GM19328 (cell line): ENCODE results near the gene IFITM5.
"Not testable (repeated sequence)": the region's sequence is repeated elsewhere in the genome, so short reads cannot be mapped to it uniquely, and the experiment has no call there.

Source experiments
- ATAC-seq: cut with Tn5 transposase; IDR thresholded peaks from one replicate; pipeline ENCODE4 v1.9.1; 2021; ENCODE audit warnings: mild to moderate bottlenecking, moderate library complexity; ENCODE audit not compliant: unreplicated experiment

The IFITM5 gene

DNA sequence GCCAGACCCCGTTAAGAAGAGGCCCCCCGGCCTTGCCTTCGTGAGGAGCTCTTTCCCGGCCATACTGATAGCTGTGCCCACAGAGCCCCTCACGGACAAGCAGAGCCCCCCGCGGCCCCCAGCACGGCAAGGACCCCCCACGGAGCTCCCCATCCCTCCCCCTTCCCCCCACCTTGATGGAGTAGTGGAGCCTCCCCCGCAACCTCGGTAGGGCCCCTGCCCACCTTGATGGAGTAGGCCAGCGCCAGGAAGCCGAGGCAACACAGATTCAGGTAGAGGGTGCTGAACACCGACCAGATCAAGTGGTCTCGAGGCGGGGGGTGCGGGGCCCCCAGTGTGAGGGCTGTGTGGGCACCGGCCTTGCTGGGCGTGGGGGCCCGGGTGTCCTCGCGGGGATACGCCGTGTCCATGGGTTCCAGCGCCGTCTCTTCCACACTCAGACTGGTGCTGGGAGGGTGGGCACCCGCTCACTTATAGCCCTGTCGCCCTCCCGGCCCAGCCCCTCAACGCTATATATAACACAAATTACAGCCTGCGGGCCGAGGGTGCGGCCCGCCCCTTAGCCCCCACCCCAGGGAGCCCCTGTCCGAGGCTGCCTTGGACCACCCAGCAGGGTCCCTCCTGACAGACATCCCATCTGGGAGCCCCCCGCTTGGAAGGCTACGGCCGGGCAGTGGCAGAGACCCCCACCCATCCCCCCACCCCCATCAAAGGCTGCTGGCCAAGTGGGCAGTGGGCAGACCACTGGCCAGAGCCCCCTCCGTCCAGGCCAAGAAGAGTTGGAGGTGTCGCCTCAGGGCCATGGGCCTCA, at the start of gene IFITM5:
IFITM5 (minus strand) TSS at position 446 of the 811 bp plus-strand sequence; CDS start at position 410, 36 bp downstream.
- no peak for ATAC-seq

DNA sequence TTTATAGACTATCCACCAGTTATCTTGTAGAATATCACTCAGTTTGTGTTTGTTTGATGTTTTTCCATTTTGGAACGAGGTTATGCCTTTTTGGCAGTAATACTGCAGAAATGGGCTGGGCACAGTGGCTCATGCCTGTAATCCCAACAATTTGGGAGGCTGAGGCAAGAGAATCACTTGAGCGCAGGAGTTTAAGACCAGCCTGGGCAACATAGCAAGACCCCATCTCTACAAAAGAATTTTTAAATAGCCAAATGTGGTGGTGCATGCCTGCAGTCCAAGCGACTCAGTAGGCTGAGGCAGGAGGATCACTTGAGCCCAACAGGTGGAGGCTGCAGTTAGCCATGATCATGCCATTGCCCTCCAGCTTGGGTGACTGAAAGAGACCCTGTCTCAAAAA, 47.2 kb upstream of the IFITM5 start:
- no peak for ATAC-seq

DNA sequence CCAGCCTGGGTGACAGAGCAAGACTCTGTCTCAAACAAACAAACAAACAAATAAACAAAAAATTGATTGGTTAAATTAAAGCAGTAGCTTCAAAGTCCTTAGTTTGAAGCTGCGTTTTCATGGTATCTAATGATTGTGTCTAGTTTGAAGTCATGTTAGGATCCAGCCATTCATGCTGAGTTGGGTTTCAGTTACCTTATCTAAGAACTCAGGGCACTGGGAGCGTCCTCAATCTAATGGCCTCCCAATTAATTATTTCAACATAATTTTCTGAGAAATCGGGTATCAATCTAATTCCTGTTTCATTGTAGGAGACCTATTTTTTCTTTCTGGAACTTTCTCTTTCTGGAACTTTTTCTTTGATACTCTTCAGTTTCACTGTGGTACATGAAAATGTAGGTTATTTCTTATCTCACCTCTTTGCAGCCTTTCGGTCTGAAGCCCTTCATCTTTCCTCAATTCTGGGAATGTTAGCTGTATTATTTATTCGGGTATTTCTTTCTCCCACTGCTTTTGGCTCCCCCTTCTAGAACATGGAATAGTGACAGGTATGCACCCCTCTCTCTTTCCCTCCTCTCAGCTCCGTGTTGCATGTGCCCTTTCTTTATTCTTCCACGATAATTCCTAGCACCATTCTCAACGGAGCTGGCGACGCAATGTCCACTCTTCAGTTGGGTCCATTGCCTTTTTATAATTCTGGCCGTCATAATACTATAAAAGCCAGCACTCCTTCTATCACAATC, 45.7 kb upstream of the IFITM5 start:
- ATAC-seq: no peak

DNA sequence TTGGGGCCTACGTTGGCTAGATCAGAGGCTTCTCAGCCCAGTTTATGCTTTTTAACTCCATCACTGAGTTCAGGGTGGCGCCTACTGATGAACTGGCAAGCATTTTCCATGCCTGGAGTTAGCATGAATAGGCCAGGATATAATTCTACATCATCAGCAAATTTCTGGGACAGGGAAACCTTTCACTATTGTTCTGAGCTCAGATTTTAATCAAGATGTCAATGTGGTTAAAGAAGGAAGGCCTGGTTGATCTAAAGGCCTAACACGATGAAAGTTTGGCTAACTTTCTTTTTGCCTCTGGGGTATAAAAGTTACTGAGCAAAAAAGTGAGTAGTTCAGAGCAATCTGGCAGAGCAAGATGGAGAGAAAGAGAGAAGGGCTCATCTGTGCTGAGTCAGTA, 43.0 kb upstream of the IFITM5 start:
- ATAC-seq: no peak

DNA sequence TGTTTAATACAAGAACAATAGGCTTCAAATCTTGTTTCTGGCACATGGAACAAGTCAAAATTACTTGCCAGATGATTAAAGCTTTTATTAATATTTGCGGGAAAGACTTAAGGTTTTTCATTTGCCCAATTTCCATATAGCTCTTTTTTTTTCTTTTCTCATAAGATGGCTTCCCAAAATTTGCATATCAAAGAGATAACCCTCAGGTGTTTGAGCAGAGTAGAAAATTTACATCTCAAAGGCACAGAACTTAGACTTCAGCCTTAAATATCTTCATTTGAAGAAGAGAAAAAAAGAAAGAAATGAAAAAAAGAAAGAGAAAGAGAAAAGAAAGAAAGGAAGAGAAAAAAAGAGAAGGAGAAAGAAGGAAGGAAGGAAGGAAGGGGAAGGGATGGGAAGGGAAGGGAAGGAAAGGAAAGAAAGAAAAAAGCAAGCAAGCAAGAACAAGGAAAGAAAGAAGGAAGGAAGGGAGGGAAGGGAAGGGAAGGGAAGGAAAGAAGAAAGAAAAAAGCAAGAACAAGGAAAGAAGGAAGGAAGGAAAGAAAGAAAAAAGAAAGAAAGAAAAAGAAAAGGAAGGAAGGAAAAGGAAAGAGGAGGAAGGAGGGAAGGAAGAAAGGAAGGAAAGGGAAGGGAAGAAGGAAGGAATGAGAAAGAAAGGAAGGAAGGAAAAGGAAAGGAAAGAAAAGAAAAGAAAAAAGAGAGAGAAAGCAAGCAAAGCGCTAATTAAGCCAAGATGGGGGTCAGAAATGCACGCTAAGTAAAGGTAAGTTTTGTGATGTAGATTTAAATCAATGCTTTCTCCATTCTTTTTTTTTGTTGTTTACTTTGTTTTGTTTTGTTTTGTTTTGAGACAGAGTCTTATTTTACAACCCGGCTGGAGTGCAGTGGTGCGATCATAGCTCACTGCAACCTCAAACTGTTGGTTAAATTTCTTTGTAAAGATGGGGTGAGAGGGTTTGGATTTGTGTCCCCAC, 41.5 kb upstream of the IFITM5 start:
- no peak for ATAC-seq

DNA sequence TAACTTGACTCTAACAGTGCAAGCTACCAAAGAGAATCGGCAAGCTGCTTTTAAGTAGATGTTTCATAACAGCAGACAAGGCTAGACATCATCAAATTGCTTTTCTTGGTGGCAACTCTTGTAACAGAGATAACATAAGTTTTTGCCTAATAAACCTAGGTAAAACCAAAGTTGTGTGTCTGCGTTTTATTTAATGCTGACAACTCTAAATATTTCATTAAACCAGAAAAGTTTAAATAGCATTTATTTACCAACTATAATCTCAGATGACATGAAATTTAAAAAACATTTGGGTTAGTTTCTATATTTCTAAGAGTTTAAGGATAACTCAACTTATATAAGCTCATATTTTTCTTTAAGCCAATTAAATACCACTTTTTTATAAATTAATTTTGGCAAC, 40.6 kb upstream of the IFITM5 start:
- no peak for ATAC-seq

DNA sequence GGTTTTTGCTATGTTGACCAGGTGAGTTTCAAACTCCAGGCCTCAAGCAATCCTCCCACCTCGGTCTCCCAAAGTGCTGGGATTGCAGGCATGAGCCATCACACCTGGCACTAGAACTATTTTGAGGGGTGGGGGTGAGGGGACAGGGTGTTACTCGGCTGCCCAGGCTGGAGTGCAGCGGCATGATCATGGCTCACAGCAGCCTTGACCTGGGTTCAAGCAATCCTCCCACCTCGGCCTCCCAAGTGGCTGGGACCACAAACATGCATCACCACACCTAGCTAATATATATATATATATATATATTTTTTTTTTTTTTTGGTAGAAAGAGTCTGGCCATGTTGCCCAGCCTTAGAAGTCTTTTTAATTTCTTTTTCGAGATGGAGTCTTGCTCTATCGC, 38.4 kb upstream of the IFITM5 start:
- ATAC-seq: no peak

DNA sequence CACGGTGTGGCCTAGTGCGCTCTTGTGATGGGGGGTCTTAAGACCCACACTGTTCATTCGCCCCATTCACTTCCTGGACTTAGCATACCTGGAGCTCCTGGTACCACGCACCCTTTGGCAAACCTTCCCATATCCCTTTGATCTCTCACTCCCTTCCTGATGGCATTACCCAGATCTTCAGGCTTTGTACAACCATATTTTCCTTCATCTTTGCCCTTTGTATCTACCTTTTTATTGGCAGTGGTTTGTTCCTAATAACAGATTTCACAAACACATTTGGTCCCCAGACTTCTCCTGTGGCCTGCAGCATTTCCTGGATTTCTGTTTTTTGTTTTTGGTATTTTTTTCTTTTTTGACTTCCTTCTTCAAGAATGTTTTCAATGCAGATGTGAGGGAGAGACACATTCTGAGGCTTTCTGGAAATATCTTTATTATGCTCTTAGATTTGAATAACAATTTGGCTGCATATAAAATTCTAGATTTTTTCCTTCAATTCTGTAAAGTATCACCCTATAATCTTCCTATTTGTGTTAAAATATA, 37.4 kb upstream of the IFITM5 start:
- ATAC-seq: no peak

DNA sequence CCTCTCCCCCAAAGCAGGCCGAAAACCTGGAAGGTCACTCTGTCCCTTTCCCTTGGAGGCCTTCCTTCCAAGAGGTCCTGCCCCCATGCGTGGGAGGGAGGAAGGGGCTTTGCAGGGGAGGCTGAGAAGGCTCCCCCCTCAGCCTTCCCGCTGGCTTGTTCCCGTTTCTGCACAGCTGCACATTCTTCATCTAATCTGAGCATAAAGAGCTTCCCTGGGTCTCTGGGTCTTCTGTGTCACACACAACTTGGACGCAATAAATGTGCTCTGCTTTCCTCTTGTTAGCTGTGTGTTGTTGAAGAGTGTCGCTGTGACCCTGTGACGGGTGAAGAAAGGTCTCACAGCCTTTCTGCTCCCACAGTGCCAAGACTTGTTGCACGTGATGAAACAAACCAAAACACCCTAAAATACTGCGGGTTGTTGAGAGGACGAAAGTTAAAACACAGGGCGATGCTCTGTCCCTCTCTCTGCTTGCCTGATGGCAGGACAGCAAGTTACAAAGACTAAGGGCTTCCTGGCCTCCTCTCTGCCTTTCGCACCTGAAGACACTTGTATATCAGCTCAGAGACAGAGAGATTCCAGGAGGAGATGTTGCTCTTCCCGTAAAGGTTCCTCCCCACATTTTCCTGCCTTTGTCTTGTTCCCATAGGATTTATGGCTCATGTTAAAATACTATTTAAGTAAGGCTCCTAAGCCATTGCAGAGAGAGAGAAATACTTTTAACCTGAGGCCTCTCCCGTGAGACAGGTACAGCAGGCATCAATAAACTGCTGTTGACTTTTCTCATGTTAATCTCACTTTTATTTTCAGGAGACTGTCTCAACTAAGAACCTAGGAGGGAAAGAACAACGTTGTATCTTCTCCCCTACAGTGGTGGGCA, 36.7 kb upstream of the IFITM5 start:
- ATAC-seq: no peak

DNA sequence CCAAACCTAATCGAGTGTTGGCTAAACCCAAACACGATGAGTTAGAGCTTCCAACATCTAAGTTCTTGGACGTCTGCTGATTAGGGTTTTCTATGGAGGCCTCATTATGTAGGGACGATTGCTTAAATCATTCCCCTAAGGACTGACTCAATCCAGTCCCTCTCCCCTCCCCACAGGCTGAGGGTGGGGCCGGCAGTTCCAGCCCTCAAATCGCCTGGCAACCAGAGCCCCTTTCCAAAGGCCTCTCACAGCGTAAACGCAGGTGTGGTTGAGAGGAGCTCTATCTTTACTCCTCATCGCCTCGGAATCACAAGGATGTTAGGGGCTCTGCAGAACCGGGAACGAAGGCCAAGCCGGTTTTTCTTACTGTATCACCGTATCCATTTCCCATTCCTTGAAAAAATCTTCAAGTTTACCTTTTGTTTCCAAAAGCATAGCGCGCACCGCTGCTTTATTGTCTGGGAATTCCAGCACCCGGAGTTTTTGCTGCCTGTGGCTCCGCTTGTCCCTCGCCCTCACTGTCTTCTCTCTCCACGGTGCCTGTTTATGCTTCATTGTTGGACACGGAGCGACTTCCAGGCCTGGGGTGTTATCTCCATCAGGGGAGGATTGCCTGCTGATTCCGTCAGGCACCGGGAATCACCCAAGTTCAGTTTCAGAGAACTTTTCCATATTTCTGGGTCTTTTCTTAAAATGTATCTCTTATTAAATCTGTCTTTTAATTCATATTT, 35.1 kb upstream of the IFITM5 start:
- ATAC-seq: no peak

DNA sequence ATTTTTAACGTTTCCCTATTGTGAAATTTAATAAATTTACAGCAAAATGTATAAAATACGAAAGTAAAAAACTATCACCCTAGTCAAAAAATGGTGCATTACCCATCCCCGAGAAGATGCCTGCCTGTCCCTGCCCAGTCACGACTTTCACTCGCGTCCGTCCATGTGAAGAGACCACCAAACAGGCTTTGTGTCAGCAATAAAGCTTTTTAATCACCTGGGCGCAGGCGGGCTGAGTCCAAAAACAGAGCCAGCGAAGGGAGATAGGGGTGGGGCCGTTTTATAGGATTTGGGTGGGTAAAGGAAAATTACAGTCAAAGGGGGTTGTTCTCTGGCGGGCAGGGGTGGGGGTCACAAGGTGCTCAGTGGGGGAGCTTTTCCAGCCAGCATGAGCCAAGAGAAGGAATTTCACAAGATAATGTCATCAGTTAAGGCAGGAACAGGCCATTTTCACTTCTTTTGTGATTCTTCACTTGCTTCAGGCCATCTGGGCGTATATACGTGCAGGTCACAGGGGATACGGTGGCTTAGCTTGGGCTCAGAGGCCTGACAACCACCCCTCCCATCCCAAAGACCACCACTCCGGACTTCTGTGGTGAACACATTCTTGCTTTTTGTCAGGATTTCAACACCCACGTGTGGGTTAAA, 34.4 kb upstream of the IFITM5 start:
- ATAC-seq: not testable (repeated sequence)

DNA sequence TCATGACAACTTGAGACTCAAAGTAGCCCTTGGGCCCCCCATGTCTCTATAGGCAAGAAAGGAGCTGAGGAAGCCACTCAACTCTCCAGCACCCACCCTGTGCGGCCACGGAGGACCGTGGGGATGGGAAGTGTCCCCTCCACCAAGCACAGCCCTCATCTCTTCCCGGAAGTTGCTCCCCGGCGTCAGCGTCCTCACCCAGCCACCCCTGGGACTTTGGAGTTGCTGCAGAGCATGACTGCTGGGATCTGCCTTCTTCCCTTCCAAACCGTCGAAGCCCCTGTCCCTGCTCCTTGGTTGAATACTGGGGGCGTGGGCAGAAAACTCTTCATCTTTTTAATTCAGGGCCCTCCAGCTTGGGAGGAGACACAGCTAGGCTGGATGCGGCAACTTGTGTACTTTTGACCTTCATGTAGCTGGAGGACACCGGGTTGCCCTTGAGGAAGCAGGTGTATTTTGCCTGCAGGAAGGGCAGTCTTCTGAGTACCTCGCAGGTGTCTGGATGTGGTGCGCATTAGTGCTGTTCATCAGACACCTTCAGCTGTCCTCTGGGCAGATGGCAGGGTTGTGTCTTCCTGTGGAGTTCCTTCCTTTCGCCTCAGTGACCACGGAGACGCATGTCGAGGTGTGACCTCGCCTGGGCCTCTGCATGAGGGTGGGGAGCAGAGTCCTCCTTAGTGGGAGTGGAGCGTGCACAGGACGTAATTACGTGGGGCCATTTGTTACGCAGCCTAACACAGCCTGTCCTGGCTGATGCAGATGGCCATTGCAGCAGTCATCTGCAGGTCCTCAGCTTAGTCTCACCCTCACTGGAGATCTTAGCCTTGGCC, 33.5 kb upstream of the IFITM5 start:
- no peak for ATAC-seq

DNA sequence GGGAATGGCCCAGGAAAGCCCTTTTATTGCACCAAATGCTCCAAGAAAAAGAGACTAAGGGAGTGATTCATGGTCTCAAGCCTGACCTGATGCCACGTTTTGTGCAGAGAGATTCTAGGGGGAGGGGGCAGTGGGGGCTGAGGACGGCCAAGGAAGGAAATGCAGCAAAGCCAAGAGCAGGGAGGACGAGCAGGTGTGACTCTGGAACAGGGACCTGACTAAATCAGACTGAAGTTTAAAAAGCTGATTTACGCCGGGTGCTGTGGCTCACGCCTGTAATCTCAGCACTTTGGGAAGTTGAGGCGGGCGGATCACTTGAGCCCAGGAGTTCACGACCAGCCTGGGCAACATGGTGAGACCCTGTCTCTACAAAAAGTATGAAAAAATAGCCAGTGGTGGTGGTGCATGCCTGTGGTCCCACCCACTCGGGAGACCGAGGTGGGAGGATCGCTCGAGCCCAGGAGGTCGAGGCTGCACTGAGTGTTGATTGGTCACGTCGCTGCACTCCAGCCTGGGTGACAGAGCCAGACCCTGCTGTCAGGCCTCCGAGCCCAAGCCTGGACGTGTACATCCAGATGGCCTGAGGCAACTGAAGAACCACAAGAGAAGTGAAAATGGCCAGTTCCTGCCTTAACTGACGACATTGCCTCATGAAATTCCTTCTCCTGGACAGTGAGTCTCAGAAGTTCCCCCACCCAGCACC, 32.2 kb upstream of the IFITM5 start:
- no peak for ATAC-seq

DNA sequence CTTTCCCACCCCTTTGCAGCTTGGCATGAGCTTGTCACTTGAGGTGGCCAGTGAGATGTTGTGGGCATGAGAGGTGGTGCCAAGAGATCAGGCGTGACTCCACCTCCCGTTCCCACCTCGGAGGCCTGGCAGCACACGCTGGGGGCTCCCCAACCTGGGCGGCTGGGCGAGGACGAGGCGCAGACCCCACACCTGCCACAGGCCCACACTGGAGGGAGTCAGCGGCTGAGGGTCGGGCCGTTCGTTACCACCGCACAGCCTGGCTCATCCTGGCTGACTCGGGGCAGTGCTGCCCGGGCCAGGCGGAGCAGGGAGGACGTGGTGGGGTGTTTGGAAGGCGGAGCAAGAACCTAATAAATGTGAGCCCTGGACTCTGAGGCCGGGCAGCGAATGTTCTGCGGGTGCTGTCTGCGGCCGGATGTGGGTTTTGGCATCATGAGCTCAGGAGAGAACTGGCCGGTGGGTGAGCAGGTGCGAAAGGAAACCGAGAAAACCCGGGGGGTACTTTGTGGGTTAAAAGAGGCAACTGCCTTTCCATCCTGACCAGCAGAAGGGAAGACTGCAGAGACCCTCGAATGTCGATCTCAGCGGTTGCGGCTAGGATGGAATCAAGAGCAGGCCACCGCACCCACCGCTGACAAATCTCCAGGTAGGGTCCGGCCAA, 31.5 kb upstream of the IFITM5 start:
- no peak for ATAC-seq

DNA sequence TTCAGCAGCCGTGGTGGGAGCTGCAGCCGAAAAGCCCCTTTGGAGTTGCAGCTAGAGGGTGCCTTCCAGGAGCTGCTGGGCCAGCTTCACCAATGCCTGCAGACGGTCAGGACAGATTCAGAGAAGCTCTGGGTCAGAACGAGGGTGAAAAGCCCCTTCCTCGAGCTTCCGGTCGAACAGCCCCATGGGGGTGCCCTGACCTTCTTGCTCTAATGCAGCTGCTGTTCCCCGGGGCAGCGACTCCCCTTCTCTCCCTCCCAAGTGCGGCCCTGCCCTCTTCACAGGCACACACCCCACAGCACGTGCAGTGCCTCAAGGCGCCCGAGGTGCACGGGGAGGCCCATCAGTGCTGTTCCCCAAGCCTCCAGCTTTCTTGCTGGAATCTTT, 31.0 kb upstream of the IFITM5 start:
- no peak for ATAC-seq

DNA sequence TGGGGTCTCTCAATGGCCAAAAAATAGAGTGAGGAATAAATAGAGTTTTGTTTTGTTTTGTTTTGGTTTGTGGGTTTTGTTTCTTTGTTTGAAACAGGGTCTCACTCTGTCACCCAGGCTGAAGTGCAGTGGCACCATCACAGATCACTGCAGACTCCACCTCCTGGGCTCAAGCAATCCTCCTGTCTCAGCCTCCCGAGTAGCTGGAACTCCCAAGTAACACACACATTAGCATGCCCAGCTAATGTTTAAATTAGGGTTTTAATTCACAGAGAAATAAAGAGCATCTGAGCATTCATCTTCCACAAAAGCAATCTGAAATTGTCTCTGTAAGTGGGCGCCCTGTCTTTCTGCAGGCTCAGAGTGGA, 30.5 kb upstream of the IFITM5 start:
- ATAC-seq: no peak
